GM18951 (cell line): ENCODE results near the gene SLCO3A1.

ENCODE experiments used
- POLR2A ChIP-seq: IDR thresholded peaks from 4 replicates; pipeline ENCODE4 v1.6.1; 2011; ENCODE audit warnings: mild to moderate bottlenecking; ENCODE audit not compliant: insufficient read length, insufficient read depth; ENCODE audit errors: extremely low read depth
- in situ Hi-C: fragments of 300-500 bp; cut with MboI; formaldehyde crosslinking; loops from one replicate; pipeline ENCODE4 v1.12.0; 2022; ENCODE audit warnings: low sequenced_read_pairs, mixed read lengths, inconsistent platforms; ENCODE audit not compliant: unreplicated experiment

SLCO3A1 gene

DNA sequence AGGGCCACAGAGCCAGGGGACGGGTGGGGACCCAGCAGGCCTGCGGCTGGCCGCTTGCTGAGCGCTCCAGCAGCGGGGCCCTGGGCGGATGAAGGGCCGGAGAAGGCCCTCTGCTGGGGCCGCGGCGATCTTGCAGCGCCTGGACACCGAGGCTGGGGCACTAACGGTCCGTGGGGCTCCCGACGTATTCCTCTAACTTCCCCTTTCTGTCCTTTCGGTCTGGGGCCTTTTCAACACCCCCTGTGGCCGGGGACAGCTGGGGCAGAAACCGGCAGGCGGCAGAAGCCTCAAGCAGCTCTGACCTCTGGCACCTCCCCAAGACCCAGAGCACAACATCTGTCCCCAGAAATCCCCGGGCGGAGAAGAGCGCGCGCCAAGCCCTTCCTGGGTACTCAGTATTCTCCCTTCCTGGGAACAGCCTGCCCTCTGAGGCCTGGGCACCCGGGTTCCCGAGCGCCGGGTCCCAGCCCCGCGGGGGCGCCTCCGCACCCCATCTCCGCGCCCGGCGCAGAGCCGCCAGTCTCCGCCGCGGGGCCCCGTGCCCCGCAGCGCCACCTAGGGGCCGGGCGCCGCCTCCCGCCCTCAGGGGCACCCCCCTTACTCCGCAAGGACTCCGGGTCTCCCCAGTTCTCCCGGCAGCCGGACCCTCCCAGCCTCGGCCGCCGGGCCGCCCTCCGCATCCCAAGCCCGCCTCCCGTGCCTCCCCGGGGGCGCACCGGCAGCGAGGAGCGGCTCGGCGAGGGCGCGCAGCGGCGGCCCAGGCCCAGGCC is 582 bp upstream of the SLCO3A1 start:
- TF ChIP-seq POLR2A = no peak
- in situ Hi-C loops = no loop called here

DNA sequence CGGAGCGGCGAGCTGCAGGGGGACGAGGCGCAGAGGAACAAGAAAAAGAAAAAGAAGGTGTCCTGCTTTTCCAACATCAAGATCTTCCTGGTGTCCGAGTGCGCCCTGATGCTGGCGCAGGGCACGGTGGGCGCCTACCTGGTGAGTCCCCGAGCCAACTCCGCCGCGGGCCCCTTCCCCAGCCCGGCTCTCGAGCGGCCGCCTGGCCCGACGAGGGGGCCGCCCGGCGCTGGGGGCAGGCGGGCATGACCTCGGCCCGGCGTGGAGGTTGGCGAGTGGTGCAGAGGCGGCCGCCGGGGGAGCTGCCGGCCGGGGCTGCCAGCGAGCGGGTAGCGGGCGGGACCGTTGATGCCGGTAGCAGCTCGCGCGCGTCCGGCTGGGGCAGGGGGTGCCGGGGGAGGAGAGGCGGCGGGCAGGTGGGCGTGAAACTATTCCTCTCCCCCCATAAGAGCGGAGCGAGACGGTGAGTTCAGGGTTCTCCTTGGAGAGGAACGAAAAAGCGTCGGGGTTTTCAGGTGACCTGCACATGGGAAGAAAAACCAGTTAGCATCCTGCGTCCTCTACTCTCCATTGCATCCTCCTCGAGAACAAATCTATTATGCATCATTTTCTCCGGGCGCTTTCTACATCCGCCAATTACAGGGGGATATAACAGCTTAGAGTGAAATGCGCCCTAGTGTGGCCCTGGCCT is 585 bp downstream of the SLCO3A1 start:
- TF ChIP-seq POLR2A = no peak
- in situ Hi-C loops = no loop called here

DNA sequence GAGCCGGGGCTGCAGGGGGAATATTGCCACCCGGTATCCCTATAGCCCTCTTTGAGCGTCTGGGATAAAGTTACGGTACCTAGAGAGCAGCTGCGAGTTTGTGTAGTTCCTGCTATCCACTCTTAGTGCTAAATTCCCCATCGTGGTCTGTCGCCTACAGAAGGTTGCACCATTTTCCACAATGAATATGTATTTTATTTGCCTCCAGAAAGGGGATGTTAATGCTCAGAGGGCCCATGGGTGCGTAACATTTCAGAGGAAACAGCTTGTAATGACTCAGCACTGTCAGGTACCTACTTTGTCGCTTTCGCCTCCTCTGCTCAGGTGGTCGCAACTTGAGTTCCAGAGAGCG is 1.1 kb downstream of the SLCO3A1 start:
- in situ Hi-C loops = no loop called here
- TF ChIP-seq POLR2A = no peak

DNA sequence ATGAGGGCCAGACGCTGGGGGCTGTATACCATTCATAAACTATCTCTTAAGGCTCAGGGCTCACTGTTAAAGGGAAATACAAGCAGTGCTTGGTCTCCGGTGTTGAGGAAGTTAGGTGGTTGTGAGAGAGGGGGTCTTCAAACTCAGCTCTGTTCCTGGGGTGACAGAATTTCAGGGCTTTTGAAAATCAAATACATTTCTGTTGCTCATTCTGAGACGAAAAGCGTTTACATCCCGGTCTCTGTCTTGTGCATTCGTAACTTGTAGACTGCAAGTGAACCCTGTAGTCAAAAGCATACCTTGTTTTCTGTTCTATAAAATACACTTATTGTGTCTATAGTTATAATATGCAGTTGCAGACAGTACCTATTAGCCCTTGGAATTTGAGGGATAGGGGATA is 1.7 kb downstream of the SLCO3A1 start:
- in situ Hi-C loops = no loop called here
- TF ChIP-seq POLR2A = no peak

DNA sequence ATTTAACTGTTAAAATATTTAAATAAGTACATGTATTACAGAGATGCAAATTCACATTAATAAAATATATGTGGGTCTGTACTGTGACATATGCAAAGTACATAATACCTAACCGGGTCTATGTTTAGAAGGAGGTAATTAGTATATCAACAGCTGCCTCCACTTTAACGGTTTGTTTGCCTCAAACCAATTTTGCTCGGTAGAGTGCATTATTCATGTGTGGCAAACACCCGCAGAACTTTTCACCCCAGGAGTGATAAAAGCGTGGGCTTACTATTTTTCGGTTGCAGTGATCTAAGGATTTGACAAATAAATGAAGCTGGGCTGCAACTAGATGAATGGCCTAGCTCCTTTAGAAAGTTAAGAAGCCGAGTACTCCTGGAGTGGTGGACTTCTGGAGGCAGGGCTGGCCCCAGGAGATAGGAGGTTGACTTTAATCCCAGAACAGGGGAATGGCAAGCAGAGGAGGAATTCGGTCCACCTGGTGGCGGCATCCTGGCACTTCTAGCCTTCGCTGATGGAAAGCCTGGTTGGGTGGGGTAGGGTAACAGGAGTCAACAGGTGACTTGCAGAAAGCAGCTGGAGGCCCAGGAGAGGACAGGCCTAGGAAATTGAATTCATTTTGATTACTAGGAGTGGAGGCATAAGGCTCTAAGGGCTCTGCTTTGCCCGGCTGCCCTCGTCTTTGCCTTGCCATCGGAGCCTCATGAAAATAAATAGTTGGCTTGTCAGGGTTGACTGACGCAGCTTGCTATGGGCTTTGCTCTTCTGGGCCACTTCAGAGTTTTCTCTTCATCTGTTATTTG is 2.4 kb downstream of the SLCO3A1 start:
- in situ Hi-C loops = no loop called here

DNA sequence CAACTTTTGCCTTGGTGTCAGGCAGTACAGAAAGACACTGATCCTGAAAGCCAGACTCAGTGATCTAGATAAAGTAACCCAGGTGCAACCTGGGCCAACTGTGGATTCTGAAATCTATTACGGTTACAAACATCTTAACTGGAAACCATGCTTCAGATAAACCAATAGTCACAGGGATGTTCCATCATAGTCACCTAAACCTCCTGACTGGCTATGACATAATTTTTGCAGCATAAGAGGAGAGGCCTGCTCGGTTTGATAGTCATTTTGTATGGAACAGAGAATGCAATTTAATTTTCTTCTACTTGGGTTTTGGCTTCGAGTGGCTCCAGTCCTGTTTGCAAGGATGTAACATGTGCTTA is 3.7 kb downstream of the SLCO3A1 start:
- in situ Hi-C loops = no loop called here
- no peak for TF ChIP-seq POLR2A

More for the DNA sequence above, 2.4 kb downstream of the SLCO3A1 start:
- TF ChIP-seq POLR2A = no peak

DNA sequence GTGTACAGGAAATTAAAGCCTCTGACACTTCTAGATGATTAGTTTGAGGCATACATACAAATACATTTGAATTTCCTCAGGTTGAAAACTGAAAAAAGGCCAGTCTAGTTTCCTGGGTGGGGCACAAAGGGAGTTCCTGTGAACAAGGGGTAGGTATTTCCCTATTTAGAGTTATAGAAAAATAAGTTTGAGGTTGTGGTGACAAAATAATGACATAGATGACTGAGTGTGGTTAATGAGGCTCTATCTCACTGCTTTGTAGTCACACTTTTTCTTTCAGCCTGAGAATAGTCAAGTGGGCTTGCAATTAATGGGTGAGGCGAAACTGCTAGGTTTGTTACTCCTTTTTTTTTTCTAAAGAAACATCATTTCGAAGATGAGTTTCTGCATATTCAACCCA is 4.3 kb downstream of the SLCO3A1 start:
- in situ Hi-C loops = no loop called here

DNA sequence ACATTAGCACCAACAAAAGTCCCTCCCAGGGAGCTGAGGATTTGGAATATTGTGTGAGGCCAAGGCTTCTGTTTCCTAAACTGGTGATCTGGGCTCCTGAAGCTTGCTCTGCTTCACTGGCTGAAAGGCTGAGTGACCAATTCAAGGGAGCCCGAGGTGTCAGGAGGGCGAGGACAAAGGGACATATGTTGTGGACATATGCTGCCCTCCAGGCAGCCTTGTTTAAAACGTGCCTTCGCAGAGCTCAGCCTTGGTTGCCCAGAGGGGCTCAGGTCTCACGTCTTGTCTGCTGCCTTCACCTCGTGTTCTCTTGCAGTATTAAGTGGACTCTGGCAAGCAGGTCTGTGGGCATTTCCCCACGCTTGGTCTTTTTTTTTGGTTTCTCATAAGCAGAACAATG is 7.0 kb downstream of the SLCO3A1 start:
- no peak for TF ChIP-seq POLR2A
- in situ Hi-C loops = no loop called here

More for the DNA sequence above, 4.3 kb downstream of the SLCO3A1 start:
- TF ChIP-seq POLR2A = no peak

DNA sequence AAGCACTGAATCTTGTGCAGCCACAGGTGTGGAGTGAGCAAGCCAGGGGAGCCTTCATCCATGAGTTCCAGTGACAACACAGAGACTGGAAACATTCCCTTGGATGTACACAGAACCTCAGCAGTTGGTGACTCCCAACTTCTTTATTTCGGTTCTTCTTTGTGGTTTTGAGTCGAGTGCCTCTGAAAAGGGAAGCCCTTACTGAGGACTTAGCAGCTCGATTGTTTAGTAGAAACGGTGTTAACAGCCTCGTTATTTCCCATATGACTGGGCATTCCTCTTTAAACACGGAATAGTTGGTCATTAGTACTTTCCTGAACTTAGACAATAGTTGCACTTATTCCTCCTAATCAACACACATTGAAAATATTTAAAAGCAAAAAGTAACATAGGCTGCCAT is 7.7 kb downstream of the SLCO3A1 start:
- TF ChIP-seq POLR2A = no peak
- in situ Hi-C loops = no loop called here

DNA sequence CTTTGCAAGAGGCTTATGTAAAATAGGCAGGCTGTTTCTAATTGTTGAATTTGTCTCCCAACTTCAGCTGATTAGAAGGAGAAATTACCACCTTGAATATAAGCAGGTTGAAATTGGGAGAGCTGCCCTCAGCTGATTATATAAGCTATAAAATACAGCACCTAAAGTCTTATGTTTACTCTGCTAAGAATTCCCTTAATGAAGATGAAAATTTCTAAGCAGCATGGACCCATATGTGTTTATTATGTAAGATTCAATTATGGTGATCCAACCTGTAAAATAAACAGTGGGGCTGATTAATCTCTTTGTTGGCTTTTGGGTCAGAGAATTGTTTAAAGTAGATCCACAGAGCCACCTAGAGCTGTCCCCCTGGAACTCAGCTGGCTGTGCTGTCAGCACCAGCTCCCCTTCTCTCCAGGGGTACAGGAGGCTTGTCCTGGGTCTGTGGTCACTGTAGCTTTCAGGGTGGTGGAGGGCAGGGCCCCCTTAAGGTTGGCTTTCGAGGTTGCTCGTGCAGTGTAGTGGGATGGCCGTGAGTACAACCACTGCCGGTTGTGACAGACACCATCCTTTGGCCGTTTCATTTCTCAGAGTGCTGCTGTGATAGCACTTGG is 9.5 kb downstream of the SLCO3A1 start:
- in situ Hi-C loops = no loop called here

DNA sequence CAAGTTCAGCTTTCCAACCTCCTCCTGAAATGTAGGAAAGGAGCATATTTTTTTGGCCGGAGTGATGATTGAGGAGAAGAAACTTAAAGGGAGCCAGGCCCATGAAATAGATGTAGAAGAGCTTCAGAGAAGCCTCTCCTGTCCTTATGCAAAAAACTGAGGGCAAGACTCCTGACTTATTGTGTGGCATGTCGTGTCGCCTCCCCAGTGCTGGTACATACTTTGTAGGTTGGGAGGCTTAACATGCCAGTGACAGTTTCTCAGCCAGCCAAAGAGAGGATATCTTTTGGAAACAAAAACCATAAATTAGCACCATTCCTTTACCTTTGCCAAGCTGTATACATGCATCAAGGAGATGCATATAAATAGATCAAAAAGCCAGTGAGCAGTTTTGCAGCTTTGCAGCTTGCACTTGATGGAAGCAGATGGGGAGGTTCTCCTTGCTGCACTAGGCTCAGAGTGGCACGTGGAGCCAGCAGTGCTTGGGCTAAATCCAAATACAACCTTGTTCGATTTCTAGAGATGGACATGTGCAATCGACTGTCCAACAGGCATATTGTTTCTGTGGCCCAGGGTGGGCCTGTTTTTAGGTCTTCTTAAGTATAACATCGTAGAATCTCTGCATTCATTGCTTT is 10.2 kb downstream of the SLCO3A1 start:
- TF ChIP-seq POLR2A = no peak
- in situ Hi-C loops = no loop called here

More for the DNA sequence above, 9.5 kb downstream of the SLCO3A1 start:
- TF ChIP-seq POLR2A = no peak

DNA sequence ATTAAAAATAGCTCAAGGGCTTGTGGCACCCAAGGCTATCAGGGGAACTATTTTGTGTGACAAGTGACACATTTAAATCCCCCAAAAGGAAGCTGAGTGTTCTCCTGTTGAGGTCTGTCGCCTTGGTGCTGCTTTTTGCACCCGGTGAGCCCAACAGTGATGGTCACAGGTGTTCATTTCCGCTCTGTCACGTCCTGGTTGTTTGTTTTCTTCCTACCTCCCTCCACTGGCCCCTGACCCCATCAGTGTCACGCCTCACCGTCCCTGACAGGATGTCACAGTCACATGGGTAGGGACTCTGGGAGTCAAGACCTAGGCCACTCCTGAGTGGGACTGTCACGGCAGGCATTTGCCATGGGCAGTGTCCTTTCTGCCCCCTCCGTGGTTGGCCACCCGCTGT is 11.2 kb downstream of the SLCO3A1 start:
- no peak for TF ChIP-seq POLR2A
- in situ Hi-C loops = no loop called here

DNA sequence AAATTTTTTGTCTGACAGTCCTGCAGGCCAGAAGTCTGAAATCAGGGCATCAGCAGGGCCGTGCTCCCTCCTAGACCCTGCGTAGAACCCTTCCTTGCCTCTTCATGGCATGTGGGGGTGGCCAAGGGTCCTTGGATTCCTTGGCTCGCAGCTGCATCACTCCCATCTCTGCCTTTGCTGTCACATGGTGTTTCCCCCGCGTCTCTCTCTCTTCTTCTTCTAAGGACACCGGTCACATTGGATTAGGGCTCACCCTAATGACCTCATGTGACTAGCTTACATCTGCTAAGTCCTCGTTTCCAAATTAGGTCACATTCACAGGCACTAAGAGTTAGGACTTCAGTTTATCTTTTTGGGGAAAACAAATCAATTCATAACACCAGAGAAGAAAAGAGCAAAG is 12.0 kb downstream of the SLCO3A1 start:
- in situ Hi-C loops = no loop called here
- no peak for TF ChIP-seq POLR2A
